HCEC 1CT (cell line): Measurements from ENCODE around the gene MYLK.
A peak's percentile ranks its signal among the peaks of the same experiment; 100 is the strongest.

Source experiments
- DNase-seq: peaks from one replicate; pipeline ENCODE4 v3.0.0-alpha.2; 2017

Gene MYLK

DNA sequence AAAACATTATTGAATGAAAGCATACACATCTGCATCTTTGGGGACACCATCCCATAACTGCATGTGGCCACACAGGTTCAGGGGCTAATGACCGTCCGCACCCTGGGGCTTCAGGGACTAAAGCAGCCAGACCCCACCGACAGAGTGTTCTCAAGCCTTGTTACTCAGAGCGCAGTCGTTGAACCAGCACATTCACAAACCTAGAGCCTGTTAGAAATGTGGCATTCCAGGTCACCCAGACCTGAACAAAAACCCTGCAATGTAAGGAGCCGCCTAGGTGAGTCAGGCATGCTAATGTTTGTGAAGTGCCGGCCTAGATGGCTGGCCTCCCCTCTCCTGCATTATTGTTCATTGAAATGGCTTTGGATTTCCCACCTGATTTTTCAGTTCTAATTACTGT lies 247.0 kb downstream of the MYLK start:
- no peak for DNase-seq

DNA sequence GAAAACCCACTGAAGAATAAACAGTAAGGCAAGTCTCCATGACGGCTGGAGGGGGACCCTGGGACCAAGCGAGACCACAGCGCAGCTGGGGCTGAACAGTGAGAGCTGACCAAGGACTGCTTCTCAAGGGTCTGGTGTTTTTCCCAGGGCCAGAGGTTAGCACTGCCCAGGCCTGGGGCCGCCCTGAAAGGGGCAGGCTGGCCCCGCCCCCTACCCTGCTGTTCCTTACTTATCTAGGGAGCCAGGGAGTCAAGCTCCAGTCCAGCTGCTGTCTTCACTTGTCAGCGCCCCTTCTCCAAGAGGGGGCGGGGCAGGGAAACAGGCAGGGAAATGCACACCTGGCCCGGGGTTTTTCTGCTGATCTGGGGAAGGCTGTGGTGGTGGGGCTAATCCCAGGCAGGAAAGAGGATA lies 247.7 kb downstream of the MYLK start:
- no peak for DNase-seq

DNA sequence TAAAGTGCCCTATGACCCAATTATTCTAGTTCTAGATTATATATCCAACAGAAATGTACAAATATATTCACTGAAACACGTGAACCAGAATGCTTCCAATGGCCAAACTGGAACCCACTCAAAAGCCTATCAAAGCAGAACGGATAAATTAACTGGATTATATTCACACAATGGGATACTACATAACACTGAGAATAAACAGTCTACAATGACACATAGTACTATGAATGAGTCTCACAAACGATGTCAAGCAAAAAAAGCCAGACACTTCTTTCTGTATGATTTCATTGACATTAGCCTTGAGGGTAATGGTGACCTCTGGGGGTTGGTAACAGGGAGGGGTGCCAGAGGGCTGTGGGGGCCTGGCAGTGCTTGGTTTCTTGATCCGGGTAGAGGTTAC lies 248.4 kb downstream of the MYLK start:
- no peak for DNase-seq

GRCh38 chr3:123635217-123635616 lies 248.9 kb downstream of the MYLK start:
- DNase-seq: no peak

GRCh38 chr3:123634149-123635051 lies 249.7 kb downstream of the MYLK start:
- DNase-seq: no peak

GRCh38 chr3:123633530-123633929 lies 250.6 kb downstream of the MYLK start:
- DNase-seq: no peak

DNA sequence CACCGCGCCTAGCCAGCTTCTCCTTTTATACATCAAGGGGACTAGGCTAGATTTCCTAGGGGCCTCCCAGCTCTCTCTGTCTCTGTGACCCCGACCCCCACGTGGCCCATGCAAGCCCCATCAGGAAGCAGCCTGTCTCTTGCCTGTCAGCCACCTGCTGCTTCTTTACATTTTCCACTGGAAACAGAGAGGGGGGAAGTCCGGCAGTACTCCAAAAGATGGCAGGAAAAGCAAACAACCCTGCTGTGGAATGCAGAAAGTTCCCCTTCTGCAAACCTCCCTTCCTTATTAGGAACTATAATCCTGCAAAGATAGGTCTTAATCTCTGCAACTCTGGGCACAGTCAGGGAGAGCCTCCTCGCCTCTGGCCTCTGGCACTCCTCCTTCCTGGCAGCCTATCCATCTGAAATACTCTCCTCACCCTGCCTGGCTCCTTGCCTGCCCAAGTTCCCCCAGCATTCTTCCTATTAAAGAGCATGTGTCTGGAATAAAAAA lies 251.9 kb downstream of the MYLK start:
- peak; percentile 27 for DNase-seq

DNA sequence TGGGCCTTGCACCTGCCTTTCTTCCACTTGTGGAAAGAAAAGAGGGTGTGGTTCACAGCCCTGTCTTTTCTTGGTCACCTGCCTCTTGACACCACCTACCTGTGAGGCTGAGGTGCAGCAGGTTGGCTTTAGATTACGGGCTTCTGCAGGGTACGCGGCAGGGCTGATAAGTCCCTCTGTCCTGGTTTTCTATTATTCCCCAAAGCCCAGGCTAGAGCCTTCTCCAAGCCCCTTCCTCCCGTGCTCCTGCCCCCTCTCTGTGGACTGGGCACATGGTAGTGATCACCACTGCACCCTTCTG lies 254.4 kb downstream of the MYLK start:
- DNase-seq: no peak

GRCh38 chr3:123628996-123629746 lies 255.0 kb downstream of the MYLK start:
- no peak for DNase-seq

DNA sequence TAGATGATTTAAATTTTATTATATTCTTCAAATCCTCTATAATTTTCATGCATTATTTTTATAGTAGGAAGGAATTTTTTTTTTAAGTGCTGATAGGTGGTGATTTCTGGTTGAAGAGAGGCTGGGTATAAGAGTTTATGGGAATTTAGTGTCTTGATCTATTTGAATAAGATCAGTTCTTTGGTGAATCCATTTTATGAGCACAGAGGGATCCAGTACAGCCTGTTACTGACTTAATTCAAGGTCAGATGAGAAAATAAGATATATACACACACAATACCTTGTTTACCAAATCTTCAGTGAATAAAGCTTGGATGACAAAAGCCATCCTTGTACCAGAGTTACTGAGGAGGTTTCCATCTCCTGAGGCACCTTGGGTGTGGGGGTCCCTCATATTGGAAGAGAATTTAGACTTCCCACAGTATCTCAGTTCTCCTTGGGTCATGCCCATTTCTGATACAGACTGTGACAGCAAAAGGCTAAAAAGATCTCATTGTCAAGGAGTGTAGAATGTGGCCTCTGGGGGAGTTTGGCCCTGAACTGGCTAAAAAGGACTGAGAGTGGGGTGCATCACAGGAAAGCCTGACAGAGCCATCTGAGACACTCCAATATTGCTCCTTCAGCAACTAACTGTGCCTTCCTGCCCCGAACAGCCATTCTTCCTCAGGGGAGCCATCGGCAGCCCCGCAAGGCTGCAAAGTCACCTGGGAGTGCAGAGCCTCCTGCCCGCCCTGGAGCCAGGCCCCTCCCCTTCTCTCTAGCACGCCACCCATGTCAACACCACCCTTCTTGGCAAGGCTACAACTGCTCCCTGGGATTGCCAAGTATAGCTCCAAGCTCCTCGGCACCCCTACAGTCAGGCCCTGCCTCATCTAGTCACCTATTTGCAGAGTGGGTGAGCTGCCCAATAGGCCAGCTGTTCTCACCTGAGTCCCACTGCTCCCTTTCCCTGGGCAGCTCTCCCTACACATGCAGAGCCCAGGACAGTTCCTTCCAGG lies 256.2 kb downstream of the MYLK start:
- no peak for DNase-seq

GRCh38 chr3:123626881-123627280 lies 257.3 kb downstream of the MYLK start:
- no peak for DNase-seq

DNA sequence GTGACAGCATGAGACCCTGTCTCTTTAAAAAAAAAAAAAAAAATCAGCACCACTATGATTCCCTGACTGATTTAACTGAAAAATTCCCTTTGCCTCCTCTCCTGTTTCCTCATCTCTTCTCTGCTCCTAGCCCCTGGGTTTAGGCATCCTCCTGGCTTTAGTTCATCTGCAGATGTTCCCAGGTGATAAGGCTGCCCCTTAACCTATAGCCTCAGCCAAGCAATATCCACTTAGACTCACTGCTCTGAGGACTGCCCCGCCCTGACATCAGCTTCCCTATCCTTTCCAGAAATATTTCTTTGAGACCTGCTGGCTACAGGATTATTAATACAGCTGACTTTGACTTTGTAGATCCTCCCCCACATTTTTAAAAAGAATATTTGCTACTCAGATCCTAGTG lies 259.8 kb downstream of the MYLK start:
- no peak for DNase-seq

DNA sequence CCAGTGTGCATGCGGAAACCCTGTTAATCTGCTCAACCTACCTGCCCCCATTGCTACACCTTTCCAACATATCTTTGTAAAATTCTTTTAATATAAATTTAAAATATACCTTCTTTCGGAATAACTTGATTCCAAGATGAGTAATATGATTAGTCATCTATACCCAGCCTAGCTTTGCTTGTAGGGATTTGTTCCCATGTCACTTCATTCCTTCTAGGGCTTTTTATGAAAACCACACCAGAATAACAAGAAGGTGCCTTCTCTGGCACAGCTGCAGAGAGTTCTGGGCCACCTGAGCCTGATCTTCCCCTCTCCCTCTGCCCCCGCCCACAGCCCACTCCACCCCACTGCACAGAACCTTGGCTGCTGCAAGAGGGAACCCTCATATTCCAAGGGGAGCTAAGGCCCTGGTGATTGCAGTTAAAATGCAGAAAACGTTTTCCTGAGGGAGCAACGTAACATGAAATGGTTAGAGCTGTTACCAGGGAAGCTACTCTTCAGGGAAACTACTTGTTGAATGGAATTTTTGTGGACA lies 260.7 kb downstream of the MYLK start:
- DNase-seq: peak; percentile 28

DNA sequence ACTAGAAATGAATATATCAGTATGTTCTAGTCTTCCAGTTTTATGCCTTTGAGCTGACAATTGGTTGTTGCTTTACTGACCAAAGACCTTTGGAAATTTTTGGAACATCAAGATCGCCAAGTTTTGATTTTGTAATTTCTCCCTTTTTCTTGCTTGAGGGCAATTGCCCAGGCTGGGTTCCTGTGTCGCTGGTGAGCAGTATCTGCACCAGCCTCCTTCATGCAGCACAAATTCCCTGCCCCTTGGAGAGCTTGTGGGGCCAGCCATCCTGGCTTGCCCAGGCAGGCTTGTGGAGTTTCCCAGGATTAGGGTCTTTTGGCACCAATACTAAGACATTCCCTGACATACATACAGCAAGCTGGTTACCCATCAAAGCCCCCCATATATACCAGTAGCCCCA lies 261.4 kb downstream of the MYLK start:
- no peak for DNase-seq

DNA sequence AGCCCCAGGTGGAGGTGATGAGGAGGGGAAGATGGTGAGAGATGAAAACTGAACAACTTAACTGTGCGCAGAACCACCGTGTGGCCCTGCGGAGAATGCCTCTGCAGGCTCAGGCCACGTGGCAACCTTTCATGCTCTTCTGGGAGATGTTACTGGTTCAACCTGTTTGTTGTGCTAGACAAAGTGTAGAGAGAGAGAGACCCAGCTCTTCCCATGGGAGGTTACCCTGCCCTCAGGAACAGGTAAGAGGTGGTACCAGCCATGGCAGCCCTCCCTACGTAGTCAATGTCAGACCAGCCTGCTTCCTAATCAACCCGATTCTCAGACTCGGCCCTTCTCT lies 262.3 kb downstream of the MYLK start:
- no peak for DNase-seq

- no peak for DNase-seq
Measured at GRCh38 chr3:123621186-123621849, 262.8 kb downstream of the MYLK start.

GRCh38 chr3:123620343-123620742 lies 263.8 kb downstream of the MYLK start:
- no peak for DNase-seq

DNA sequence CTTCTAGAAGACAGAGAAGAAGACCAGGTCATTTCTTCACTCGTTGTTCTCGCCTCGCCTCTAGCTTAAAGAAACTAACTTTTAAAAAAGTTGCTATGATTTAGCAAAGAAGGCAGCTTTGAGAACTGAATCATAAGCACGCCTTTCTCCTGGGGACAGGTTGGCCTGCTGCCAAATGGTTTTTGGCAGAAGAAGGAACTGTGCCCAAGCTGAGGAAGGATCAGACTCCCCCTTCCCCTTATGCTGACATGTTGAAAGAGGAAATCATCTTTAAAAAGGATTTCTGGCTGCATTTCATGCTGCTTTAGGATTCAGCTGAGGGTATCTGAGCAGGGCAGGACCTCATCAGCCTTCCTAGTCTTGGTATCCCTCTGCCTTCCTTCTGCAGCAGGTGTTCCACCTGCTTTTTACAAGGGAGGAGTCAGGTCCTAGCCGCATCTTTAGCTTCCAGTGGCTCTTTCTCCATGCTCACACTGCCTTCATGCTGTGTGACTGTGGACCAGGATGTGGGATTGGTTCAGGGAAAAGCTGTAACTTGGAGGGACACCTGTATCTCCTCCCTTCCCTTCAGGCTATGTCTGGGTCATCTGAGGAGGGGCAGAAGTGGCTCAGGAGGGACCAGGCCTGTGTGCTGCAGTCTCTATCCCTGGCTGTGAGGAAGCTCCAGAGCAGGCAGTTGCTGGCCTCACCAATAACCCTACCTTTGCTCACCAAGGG lies 265.2 kb downstream of the MYLK start:
- DNase-seq: no peak

- no peak for DNase-seq
Measured at GRCh38 chr3:123618076-123618708, 265.9 kb downstream of the MYLK start.

GRCh38 chr3:123616593-123616992 lies 267.5 kb downstream of the MYLK start:
- no peak for DNase-seq

DNA sequence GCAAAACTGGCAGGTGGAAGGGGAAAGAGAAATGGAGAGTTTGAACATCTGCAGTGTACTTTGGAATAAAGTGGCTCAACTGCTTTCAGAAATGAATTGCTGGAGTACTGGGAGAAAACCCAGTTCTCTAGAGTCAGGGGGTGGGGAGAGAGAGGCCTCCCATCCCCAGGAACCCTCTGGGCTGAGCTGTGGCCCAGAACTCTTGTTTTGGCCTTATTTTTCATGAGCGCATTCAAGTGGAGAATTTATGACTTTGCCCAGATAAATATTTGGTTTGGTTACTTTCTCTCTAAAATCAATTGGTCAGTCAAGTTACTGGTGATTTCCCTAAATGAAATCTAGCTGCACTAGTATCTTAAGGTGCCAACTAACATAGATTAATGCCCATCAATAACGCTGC lies 270.6 kb downstream of the MYLK start:
- DNase-seq: no peak
